GM19023 (cell line): ENCODE results near the gene S100A10.

Experiments
- ATAC-seq: cut with Tn5 transposase; IDR thresholded peaks from one replicate; pipeline ENCODE4 v1.9.1; 2021; ENCODE audit warnings: mild to moderate bottlenecking, moderate library complexity; ENCODE audit not compliant: unreplicated experiment

The S100A10 gene

DNA sequence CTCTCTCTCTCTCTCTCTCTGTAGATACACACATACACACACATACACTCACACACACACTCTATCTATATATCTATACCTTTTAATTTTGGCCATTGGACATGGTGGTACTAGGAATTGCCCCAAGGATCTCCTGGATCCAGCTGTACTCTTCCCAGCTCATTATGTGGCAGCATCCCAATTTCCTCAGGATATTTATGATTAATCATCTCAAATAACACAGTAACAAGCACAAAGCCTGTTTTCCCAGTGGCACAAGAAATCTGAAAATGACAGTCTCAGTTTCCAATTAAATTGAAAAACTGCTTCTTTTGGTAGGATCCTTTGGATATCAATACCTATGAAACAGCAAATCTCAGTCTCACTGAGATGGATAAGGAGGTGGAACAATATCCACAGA is 27.6 kb downstream of the S100A10 start:
- ATAC-seq = no peak

DNA sequence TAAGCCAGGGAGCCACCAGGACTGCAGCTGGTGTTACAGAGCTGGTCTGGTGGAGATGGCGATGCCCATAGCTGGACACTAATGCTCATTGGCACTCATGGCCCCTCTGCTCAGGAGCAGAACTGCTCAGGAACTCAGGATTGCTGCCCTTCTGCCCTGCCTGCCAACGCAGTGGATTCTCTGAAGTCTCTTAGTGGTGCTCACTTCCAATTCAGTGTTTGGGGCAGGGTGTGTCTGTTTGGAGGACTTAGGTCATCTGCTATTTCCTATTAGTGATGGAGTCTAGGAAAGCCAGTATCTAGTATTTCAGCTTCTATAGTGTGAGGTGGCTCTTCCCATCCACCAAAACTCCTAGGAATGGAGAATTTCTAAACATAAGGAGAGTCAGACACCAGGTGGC is 29.1 kb downstream of the S100A10 start:
- ATAC-seq = no peak

DNA sequence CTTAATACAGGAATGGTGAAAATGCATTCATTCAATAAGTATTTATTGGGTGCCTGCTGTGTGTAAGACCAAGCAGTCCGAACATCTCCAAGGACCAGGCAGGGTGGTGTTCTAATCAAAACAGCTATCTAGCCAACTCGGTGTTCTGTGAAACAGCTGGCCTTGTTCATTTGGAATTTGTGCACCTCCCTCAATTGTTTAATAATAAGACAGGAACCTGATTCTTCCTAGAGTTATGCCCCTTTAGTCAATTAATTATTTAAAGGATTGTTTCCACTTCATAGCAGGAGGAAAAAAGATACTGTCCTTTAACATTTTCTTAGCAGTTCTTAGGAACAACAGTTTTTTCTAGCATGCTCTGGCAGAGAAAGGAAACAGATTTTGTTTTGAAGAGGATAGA is 30.4 kb downstream of the S100A10 start:
- ATAC-seq = no peak

DNA sequence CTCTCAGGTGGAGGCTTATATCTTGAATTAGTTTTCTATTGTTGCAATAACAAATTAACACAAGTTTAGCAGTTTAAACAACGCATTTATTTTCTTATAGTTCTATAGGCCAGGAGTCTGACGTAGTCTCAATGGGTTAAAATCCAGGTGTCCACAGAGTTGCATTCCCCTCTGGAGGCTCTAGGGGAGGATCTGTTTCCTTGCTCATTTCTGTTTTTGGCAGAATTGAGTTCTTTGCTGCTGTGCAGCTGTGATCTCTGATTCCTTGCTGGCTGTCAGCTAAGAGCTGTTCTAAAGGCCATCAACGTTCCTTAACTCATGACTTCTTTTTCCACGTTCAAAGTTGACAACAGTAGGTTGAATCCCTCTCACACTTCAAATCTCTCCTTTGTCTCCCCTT is 31.8 kb downstream of the S100A10 start:
- ATAC-seq = no peak

DNA sequence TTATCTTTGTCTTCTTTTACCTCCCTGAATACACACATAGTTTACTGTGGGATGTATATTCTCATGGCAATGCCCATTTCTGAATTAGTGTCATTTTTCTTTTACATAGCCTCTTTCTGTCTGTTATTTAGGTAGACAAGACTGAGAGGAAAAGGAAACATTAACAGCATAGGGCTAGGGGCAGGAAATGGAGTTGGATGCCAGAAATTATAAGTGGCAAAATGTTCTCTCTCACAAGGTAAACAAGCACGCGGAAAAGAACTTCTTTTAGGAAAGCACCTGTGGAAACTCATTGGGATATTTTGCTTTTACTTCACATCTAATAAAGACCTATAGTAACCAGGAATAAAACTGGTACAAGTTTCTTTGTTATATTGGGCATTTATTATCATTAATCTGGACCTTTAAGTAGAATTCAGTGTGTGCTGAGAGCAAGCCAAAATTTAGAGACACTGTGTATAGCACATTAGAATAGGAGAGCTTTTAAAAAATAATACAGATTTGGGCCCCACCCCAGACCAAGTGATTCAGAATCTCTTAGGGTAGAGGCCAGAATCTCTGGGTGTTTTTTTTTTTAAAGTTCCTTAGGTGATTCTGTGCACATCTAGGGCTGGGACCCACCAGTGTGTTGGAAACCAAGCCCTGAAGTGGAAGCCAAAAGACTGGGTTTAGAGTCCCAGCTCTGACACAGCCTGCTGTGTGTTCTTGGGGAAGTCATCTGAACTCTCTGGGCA is 32.7 kb downstream of the S100A10 start:
- ATAC-seq = no peak

DNA sequence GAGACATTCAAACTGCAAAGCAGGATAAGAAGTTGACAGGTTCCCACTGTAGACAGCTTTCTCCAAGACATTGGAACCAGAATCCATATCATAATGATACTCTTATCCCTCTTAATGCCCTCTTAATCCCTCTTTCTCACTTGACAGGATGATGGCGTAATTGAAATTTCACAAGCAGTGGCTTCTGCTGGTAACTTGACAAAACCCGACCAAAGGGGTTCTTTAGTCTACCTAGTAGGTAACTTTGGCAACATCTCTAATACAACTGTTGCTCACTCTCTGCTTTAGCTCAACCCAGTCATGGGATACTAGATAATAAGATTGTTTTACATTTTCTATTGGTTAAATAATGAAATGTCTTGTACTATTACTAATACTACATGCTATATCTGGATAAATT is 34.7 kb downstream of the S100A10 start:
- ATAC-seq = no peak

DNA sequence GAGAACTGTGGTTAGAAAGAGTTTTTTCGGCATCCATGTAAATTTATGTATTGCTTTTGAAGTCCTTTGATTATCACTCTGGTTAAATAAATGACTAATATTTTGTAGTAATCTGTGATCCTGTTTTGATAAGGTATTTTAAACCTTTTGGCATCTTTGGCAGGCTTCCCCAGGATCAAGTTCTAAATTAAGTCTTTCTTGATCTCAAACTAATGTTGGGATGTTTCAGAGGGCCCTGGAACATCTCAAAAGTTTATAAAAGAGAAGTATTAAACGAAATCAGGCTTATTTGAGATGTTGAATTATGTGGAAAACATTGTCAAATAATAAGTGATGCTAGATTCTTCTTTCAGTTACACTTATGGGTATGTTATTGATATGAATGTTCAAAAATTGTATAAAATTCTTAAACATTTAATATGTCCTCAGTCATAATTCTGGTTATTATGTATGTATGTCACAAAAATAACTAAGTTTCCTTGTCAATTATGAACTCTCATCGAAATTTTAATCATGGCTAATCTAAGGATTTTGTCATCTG is 36.6 kb downstream of the S100A10 start:
- no peak for ATAC-seq

DNA sequence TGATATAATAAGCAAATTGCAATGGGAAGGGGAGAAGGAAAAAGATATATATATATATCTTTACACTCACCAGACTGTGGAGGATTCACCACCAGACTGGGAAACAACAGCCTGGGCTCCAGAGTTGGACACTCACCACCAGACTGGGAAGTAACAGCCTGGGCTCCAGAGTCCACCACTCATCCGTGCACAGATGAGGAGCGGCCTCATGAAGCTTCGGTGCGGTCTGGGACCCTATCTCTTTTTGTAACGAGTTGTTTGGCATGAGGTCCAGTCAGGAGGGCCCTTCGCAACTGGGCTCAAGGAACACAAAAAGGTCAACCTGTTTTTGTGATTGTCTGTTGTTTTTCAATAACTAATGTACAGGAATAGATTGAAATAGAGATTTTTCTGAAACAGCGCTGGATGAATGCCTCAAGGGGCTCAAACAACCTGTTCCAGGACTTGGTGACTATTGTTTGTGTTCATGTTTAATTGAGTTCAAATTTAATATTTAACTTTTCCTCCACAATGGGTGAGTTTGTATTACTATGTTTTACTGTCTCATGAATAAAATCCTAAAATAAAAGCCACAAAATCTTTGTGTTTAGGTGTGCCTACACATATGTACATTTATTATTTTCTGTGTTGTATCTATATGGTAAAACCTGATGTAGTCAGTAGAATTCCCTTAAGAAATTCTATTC is 40.1 kb downstream of the S100A10 start:
- no peak for ATAC-seq

DNA sequence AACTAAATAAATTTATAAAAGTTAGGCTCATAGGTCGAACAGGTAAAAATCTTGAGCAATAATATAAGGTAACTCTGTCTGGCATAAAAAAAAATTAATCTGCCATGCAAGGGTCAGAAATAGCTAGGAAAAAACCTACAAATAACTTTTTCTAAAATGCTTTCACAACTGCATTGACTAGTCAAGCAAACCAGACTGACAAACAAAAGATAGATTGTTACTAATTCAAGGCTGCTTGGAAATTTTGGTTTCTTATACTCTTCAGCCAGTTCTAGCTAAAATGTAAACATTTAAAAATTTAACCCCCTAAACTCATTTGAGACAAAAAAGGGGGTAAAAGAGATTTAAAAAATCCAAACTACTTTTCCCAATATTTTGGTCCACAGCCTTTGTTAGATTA is 40.8 kb downstream of the S100A10 start:
- no peak for ATAC-seq

DNA sequence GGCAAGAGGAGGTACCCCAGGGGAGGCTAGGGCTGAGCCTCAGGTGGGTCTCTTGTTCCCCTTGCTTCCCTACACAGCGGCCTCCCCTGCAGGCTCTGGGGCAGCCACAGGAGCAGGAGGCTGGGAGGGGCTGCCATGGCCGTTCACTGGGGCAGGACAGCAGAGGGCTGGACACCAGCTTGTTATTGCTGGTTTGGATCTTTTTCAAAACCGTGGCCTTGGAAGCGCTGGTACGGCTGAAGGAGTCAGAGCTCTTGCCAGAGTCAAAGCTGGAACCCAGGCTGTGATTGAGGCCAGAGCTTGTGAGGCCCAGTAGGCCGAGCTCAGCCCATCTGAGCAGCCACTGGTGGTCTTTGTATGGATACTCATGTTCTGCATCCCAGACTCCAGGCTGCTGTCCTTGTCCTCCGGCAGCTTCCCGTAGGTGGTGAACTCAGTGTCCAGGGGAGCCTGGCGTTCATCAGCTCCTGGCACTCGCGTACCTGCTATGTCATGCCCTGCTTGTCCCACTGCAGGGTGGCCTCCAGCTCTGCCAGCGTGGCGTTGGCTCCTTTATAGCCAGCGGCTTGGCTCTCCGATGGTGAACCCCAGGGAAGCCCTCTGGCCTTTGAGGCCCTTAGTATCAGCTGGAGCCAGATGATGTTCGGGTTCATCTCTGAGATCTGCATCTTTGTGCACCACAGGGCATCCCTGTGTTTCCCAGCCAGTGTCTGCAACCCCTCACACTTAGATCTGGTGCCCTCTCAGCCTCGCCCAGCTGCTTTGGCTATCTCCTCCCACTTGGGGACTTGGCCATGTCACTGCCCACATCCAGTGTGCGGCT is 44.1 kb downstream of the S100A10 start:
- ATAC-seq = no peak

DNA sequence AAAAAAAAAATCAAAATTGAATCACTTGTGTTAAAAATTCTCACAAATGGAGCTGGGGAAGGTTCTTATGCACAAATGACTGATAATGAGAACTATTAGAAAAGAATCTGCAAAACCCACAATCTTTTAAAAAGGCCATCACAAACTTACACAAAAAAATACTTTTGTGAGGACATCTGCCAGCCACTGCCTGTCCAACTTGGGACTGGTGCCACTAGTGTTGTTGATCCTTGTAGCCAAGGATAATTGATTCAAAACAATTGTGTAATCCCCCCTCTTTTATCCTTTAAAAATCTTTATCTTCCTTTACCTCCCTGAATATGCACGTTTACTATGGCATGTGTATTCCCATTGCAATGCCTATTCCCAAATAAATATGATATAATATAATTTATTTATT is 45.2 kb downstream of the S100A10 start:
- no peak for ATAC-seq

DNA sequence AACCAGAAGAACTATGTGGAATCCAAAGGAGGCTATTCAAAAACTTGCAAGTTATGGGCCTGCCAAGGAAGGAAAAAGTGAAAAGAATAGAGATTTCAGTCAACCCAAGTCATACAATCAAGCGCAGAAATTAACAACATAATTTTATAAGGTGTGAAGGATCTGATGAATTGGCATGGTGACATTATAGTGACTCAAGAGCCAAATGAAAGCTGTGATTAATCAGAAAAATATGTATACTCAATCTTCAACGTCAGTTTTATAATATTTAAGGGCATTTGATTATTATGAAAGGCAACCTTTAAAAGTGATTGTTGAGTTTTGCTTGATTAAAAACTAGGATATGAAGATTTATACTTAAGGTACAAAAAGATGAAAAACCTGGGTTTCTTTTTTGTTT is 46.5 kb downstream of the S100A10 start:
- no peak for ATAC-seq

DNA sequence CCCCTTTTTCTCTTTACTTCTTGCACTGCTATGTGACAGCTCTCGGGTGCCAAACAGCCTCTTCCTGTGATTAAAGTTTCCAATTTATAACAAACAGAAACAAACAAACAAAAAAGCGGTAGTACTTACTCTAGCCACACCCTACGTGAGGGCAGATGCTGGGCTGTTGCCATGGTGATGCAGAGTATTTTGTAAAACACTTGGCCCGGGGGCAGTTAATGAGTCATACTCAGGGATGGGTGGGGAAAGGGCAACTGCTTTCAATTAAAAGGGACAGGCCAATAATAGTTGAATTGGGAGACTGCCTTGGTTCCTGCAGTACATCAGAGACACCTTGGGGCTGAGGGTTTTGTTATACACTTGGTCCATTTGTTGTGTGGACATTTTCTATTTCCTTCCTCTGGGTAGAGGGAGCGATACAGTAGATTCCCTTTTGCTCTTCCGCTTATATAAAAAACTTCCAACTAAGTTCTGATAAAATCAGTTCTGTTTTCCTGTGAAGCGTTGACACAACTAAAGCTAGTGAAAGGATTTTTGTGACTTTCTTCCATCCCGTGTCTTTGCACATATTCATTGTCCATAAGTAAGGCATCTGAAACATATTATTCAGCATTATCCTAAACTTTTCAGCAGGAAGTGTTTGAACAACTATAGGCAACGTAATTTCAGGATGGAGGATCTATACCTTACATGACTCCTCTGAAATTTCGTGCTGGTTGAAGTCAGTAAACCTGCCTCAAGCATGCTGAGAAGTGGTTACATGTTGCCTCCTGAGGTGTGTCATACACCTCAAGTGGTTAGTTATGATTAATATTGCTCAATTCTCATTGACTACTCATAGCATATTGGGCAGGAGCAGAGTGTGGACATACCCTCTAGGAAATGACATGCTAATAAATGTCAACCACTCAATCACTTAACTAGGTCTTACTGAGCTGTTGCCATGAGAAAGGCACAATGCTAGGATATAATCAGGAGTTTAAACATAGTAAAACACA is 47.6 kb downstream of the S100A10 start:
- no peak for ATAC-seq

DNA sequence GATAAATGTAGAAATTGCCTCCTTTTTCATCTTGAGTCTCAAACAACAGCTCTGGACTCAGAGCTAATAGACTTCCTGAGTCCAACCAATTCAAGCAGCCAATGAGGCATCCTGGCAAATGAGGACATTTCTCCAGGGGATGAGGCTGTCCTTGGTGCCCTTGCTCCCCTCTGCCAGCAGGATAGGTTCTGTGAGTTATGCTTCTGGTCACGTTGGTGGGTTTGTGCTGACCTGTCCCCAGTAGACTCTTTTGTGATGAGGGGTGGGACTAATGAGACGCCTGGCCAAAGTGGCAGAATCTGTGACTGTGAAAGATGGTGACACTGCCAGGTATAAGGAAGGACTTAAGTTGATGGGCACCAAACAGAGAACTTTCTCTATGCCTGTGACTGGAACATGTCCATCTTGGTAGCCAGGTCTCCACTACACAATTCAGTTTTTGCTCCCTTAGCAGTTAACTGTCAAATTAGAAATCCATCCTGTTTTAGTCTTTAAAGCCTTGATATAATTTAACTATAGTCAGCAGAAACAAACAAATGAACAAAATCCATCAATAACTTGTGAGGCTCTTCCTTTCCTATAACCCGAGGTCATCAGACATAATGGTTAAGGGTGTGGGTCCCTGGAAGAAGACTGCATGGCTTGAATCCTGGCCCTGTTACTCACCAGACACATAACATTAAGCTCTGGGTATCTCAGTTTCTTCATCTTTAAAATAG is 48.6 kb downstream of the S100A10 start:
- no peak for ATAC-seq

DNA sequence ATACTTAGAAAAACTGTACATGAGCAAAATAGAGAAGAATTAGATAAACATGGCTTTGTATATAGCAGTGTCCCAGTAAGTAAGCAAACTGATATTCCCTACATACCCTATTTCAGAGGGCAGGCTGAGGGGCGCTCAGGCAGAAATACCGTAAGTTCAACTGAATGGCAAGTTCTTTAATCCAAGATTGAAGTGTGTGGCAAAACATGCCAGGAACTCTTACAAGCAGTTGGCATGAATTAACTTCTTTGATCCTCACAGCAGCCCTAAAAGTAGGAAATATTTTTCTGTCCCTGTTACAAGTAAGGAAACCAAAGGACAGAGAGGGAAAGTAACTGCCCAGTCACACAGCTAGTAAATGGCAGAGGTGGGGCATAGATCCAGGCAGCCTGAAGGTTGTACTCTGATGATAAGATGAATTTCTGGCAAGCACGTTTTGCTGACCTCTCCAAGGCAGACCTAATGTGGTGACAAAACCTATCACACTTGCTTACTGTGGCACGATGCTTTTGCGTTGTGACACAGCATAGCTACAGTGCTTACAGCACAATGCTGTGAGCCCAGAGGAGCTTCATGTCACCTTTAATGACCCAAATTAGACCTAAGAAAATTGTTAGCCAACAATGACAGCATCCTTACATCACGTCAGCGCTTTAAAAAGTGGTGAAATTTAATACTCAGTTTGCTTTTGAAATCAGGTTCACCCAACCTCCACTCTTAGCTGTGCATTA is 49.4 kb downstream of the S100A10 start:
- no peak for ATAC-seq

DNA sequence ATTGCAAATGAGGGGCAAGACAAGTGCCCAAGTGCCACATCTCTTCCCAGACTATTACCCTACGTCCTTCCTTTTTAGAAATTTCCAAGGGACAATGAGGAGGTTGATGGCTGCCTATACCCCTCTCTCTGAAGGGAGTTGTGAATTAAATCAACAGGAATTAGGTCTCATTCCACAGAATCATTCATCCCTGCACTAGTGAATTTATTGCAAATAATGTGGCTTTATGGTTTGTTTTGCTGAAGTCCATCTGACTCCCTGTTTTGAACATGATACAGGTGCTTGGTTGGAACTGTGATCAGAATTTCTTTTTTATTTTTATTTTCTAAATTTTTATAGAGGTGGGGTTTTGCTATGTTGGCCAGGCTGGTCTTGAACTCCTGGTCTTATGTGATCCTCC is 50.1 kb downstream of the S100A10 start:
- ATAC-seq = no peak

DNA sequence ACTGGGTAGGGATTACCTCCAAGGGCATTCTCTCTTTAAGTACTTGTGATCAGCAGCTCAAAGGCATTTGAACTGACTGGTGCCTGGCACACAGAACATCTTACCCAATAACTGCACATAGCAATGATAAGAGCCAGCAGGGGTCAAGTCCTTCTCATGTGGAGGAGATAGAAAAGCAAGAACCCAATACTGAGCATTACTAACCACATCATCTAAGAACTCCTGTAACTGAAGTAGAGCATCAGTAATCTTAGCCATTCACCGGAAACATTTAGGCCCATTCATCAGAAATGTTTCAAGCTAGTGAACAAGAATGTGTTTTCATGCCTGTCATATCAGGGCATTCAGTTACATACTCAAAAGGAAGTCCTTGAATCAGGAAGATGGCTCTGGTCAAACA is 50.8 kb downstream of the S100A10 start:
- no peak for ATAC-seq

DNA sequence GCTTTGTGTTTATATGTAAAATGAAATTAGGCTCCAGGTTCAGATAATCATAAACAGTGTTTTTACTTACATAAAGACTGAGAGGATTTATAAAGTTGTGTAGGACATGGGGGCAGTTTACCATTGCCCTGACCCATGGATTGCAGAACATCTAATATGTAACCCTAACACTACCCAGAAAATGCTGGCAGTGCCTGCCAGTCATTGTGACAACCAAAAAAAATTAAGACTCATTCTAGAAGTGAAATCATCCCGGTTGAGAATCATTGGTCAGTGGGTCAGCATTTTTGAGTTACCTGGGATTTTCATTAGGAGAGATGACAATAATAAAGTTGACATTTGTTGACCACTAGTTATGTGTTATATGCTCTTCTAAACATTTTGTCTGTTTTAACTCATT is 53.1 kb downstream of the S100A10 start:
- ATAC-seq = no peak

DNA sequence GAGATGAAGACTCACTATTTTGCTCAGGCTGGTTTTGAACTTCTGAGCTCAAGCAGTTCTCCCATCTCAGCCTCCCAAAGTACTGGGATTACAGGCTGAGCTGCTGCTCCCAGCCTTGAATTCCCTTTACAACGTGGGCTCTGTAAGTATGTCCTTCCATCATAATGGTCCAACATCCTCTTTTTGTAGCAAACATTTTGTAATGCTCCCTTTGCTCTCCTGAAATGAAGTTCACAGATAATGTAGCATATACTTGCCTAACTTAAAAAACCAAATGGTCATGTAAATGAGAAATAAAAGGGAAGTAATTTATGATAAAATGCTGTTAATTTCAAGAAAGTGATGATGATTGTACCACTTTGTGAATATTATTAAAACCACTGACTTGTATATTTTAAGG is 53.9 kb downstream of the S100A10 start:
- ATAC-seq = no peak
